ENCODE data around the gene CPSF4L.

DNA sequence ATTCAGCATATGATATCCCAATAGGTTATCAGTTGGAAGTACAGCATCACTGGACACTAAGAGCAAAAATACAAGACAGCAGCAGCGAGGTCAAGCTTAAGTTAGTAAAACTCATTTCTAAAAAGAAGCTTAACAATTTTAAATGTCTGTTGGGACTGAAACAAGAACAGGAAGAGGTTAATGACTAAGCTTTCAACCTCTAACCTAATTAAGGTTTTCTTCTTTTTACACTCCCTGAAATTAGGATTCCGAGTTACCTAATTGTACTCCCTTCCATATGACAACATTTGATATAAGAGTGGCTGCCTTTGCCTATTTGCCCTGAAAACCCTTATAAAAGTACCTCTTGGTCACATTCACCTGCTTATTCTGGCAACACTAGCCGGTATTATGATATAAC, 34.3 kb downstream of the CPSF4L start:
- TF ChIP-seq POLR2AphosphoS5 (IDR thresholded peaks at IDR 0.05; ENCODE audit: low read depth, low read length) (no peak), POLR2A (IDR thresholded peaks at IDR 0.05; ENCODE audit: low read depth, low read length) (no peak)

All from GM12892 (cell line).